ENCODE results near the gene POU1F1. TPM values are rescaled to one million over a fixed set of nuclear protein-coding genes. Genes with fewer than 3 reads are reported as not detected.

Gene POU1F1
- total RNA-seq, 4 donors from 2014 or later, result not detected

DNA sequence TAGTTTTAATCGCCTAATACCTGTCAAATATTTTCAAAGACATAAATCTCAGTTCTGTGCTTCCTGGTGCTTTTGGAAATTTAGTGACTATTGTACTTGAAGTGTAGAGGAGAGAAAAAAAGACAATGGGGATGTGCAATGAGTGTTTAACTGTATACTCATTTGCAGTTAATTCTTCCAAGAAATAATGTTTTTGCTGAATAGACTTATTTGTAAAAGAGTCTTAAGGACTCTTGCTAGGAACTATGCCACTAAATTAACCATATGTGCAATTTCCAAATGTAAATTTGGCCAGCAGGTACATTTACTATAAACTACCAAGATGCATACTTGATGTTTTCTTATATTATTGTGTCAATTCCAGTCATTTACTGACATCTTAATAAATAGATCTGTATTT, 47.3 kb downstream of the POU1F1 start:
- Histone ChIP-seq H3K27me3 (no peaks in the 10 kb centered on the region), H3K4me1 (peaks cover 54% of the 10 kb centered on the region), H3K27ac (no peak overlapping the region), H3K36me3 (no peaks in the 10 kb centered on the region), H3K4me3 (no peak overlapping the region), H3K9me3 (no peaks in the 10 kb centered on the region)
- no peak for DNase-seq (ENCODE audit: low spot score in 2 of 2)
- 46% methylated on average over 1 of the region's 1 CpG for WGBS
- TF ChIP-seq POLR2A (IDR thresholded peaks at IDR 0.05) (no peak), EP300 (IDR thresholded peaks at IDR 0.05) (no peak), POLR2AphosphoS5 (IDR thresholded peaks at IDR 0.05) (no peak)
- TF ChIP-seq, protein P1, sequence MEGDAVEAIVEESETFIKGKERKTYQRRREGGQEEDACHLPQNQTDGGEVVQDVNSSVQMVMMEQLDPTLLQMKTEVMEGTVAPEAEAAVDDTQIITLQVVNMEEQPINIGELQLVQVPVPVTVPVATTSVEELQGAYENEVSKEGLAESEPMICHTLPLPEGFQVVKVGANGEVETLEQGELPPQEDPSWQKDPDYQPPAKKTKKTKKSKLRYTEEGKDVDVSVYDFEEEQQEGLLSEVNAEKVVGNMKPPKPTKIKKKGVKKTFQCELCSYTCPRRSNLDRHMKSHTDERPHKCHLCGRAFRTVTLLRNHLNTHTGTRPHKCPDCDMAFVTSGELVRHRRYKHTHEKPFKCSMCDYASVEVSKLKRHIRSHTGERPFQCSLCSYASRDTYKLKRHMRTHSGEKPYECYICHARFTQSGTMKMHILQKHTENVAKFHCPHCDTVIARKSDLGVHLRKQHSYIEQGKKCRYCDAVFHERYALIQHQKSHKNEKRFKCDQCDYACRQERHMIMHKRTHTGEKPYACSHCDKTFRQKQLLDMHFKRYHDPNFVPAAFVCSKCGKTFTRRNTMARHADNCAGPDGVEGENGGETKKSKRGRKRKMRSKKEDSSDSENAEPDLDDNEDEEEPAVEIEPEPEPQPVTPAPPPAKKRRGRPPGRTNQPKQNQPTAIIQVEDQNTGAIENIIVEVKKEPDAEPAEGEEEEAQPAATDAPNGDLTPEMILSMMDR (IDR thresholded peaks at IDR 0.05), result no peak

DNA sequence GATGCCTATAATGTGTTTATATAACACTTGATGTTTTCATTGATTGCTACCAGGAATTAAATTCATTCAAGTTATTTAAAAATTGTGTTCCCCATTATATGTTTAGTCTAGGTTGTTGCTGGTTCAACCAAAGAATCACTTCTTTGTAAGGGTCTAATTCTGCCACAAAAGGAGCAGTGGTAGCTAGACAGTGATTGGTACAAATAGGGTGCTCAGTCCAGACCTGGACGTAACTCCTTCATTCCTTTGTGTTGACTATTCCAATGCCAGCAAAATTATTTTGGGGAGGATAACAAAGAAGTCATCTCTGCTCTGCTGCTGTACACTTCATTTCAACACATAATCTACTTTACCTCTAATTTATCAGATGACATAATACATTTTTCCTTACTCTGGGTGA, 48.1 kb downstream of the POU1F1 start:
- no peaks in the 10 kb centered on the region for H3K36me3 ChIP-seq
- 13% methylated on average over 1 of the region's 1 CpG for WGBS
- TF ChIP-seq POLR2AphosphoS5 (IDR thresholded peaks at IDR 0.05), result no peak
- no peak for TF ChIP-seq EP300 (IDR thresholded peaks at IDR 0.05)
- TF ChIP-seq POLR2A (IDR thresholded peaks at IDR 0.05), result no peak
- TF ChIP-seq, protein P1 (IDR thresholded peaks at IDR 0.05), result no peak
- H3K27ac ChIP-seq, result no peak overlapping the region
- H3K4me3 ChIP-seq, result peak overlapping the region; percentile 92
- DNase-seq (ENCODE audit: low spot score in 2 of 2), result no peak
- no peaks in the 10 kb centered on the region for H3K9me3 ChIP-seq
- H3K27me3 ChIP-seq, result no peaks in the 10 kb centered on the region
- peaks cover 49% of the 10 kb centered on the region for H3K4me1 ChIP-seq

DNA sequence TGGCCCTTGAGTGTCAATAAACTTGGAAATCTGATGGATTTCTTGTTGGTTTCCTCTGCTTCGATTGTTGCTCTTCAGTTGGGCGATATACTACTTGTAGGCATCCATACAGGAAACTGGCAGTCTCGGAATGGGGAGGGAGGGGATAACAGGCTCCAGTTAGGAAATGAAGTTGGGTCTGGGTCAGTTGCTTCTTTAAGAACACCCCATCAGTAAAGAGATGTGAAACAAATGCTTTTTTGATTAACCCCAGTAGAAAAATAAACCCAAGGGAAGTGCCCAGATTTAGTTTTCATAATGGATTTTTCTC, 48.6 kb downstream of the POU1F1 start:
- TF ChIP-seq POLR2AphosphoS5 (IDR thresholded peaks at IDR 0.05) (no peak), EP300 (IDR thresholded peaks at IDR 0.05) (no peak), POLR2A (IDR thresholded peaks at IDR 0.05) (no peak)
- TF ChIP-seq, protein P1 (IDR thresholded peaks at IDR 0.05), result no peak
- no peaks in the 10 kb centered on the region for H3K36me3 ChIP-seq
- no peak for DNase-seq (ENCODE audit: low spot score in 2 of 2)
- H3K27me3 ChIP-seq, result no peaks in the 10 kb centered on the region
- no peaks in the 10 kb centered on the region for H3K9me3 ChIP-seq
- H3K4me1 ChIP-seq, result peaks cover 44% of the 10 kb centered on the region
- peak overlapping the region; percentile 92 for H3K4me3 ChIP-seq
- peak overlapping the region; percentile 95 for H3K27ac ChIP-seq
- 0% methylated on average over 3 of the region's 3 CpGs for WGBS

DNA sequence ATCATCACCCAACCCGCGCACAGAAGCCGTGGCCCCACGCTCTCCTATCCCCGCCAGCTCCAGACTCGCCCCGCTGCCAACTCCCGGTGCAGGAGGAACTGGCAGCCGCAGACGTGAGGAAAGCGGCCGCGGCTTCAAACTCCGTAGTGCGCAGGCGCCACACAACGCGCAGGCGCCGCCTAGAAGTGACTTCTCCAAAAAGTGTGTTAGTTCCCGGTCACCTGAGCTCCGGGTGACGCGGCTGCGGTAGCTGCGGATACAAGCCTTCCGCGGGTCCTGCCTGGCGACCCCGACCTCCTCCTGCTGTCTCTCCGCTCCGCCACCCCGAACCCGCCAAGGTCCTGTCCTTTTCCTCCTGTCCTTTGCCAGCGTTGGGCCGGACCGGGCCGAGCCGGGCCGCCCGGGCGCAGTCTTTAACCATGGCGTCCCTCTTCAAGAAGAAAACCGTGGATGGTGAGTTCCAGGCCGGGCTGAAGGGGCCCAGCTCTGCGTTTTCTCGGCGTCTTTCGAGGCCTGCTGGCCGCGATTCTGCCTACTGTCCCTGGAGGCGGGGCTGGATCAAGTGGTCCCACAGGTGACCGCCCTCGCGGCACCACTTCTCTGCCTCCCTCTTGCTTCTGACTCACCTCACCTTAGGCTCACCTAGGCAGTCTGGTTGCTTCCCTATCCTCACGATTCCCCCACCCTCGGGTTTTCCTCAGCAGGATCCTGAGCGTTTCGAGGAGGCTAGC, 49.1 kb downstream of the POU1F1 start, which contains the start of gene CHMP2B:
Gene CHMP2B, plus strand, starts transcription at position 206 of the 731 bp plus-strand sequence. Its CDS starts 214 bp downstream, at position 420.
- 0% methylated on average over 48 of the region's 59 CpGs for WGBS
- DNase-seq (ENCODE audit: low spot score in 2 of 2), result peak; percentile 94 to 95
- H3K27me3 ChIP-seq, result no peaks in the 10 kb centered on the region
- peak within 1 kb of the TSS; percentile 92 for H3K4me3 ChIP-seq
- peak within 1 kb of the TSS; percentile 95 for H3K27ac ChIP-seq
- H3K36me3 ChIP-seq, result no peaks in the 10 kb centered on the region
- H3K4me1 ChIP-seq, result peaks cover 41% of the 10 kb centered on the region
- no peaks in the 10 kb centered on the region for H3K9me3 ChIP-seq
- TF ChIP-seq EP300 (IDR thresholded peaks at IDR 0.05) (no peak), POLR2A (IDR thresholded peaks at IDR 0.05) (peak in 1 of 2 donors; percentile 86), POLR2AphosphoS5 (IDR thresholded peaks at IDR 0.05) (peak in 1 of 3 donors; percentile 56)
- TF ChIP-seq, protein P1 (IDR thresholded peaks at IDR 0.05), result no peak

DNA sequence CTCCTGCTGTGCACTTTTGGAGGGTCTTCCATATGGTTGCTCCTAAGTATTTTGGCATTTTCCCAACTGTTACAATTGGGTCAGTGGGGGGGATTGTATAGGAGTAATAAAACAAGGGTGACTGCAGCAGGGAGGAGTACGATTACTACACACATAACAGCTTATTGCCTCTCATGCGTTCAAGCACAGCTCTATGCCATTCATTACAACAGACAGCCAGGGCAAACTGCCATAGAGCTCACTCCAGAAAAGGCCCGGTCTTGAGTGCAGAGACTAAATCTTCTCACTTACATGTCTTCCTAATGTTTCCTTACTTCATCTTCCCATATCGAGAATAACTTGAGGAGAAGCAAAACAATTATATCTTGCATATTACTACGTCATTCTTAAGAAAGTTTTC, 50.7 kb downstream of the POU1F1 start:
- H3K36me3 ChIP-seq, result no peaks in the 10 kb centered on the region
- DNase-seq (ENCODE audit: low spot score in 2 of 2), result no peak
- H3K27me3 ChIP-seq, result peaks cover under 1% of the 10 kb centered on the region
- H3K4me1 ChIP-seq, result peaks cover 37% of the 10 kb centered on the region
- H3K27ac ChIP-seq, result no peak overlapping the region
- TF ChIP-seq, protein P1 (IDR thresholded peaks at IDR 0.05), result no peak
- TF ChIP-seq EP300 (IDR thresholded peaks at IDR 0.05) (no peak), POLR2A (IDR thresholded peaks at IDR 0.05) (no peak), POLR2AphosphoS5 (IDR thresholded peaks at IDR 0.05) (no peak)
- 53% methylated on average over 5 of the region's 5 CpGs for WGBS
- H3K4me3 ChIP-seq, result no peak overlapping the region
- no peaks in the 10 kb centered on the region for H3K9me3 ChIP-seq

Measured in suprapubic skin (tissue), 4 donors.